ENCODE results near the gene C1orf174. TPM values are rescaled to one million over a fixed set of nuclear protein-coding genes. Genes with fewer than 3 reads are reported as not detected.

Gene C1orf174
- total and polyA plus RNA-seq, 2 of the 13 experiments (the other 11 are each of a cell fraction or from before 2014, with no cell fraction given) = 21.6 to 31.4 TPM

- ATAC-seq (no peak), FAIRE-seq (no peak), DNase-seq (ENCODE audit: low spot score) (no peak)
- no peaks in the 10 kb centered on the region for H3K27me3 ChIP-seq (ENCODE audit: control insufficient read depth in 1 of 2, insufficient read depth in 2 of 2, low read length in 2 of 2)
- no peak for TF ChIP-seq E2F1 (CRISPR knock-in tag; IDR thresholded peaks at IDR 0.05)
- peak; percentile 98 for TF ChIP-seq MNT (IDR thresholded peaks at IDR 0.05)
- no peak overlapping the region for H3K4me2 ChIP-seq (ENCODE audit: low read depth, low read length)
- no peak overlapping the region for H3K4me3 ChIP-seq (replicated peaks in 1 of 3; ENCODE audit: insufficient read depth in 1 of 3, low read depth in 2 of 3, low read length in 3 of 3)
- H3K9ac ChIP-seq (ENCODE audit: insufficient read depth, low read depth, low read length) = no peak overlapping the region
- no peaks in the 10 kb centered on the region for H3K9me3 ChIP-seq (ENCODE audit: low read length)
- ChIA-PET CTCF (ENCODE audit: low intra/inter-chr PET ratio, low total read pairs) (no interaction called here), POLR2A (interaction anchor here (1.0 kb wide), 1 partner anchor 50 kb away, joined by 4 read pairs; the partner anchor contains the start of genes CEP104 and DFFB)
- WGBS (ENCODE audit: low lambda C conversion rate) = 82% methylated on average over 10 of the region's 22 CpGs
- no peaks in the 10 kb centered on the region for H3K79me2 ChIP-seq (ENCODE audit: insufficient read depth, low read length)
- in situ Hi-C loops (cut with HindIII; ENCODE audit: extremely low pct_ligation_motif_present, low pct_unique_long_range_greater_than_20kb) (loop anchor here (25.0 kb wide), 1 partner anchor 155 kb away; no protein-coding TSS in a partner anchor), intact Hi-C loops (cut with micrococcal nuclease; ENCODE audit: unreplicated experiment) (loop anchor here (10.0 kb wide), 1 partner anchor 133 kb away; the partner anchor contains the start of gene SMIM1)
- no peaks in the 10 kb centered on the region for H3K36me3 ChIP-seq (replicated peaks in 1 of 2; ENCODE audit: control insufficient read depth in 1 of 2, insufficient read depth in 2 of 2, low read length in 2 of 2)
- no peak overlapping the region for H3K27ac ChIP-seq (ENCODE audit: extremely low read length, insufficient read depth, low read length)
- no TSS peak for BruUV-seq (replicated peaks)
- peaks cover 3% of the 10 kb centered on the region; the same call in 1 of the 2 replicates for H4K20me1 ChIP-seq (ENCODE audit: insufficient read depth, low read length)
- no peak overlapping the region for H2AFZ ChIP-seq (ENCODE audit: low read length)
- H3K4me1 ChIP-seq (ENCODE audit: insufficient read depth, low read length) = peaks cover 51% of the 10 kb centered on the region
Observed at GRCh38 chr1:3907621-3908165, 7.6 kb upstream of the C1orf174 start.

GRCh38 chr1:3907031-3907534 is 7.0 kb upstream of the C1orf174 start:
- no TSS peak for BruUV-seq (replicated peaks)
- Histone ChIP-seq H3K4me2 (ENCODE audit: low read depth, low read length) (no peak overlapping the region), H3K4me3 (replicated peaks in 1 of 3; ENCODE audit: insufficient read depth in 1 of 3, low read depth in 2 of 3, low read length in 3 of 3) (no peak overlapping the region), H3K36me3 (replicated peaks in 1 of 2; ENCODE audit: control insufficient read depth in 1 of 2, insufficient read depth in 2 of 2, low read length in 2 of 2) (no peaks in the 10 kb centered on the region), H2AFZ (ENCODE audit: low read length) (no peak overlapping the region), H3K27ac (ENCODE audit: extremely low read length, insufficient read depth, low read length) (no peak overlapping the region), H3K79me2 (ENCODE audit: insufficient read depth, low read length) (peaks cover under 1% of the 10 kb centered on the region), H3K9me3 (ENCODE audit: low read length) (no peaks in the 10 kb centered on the region), H4K20me1 (ENCODE audit: insufficient read depth, low read length) (peaks cover 3% of the 10 kb centered on the region; the same call in 1 of the 2 replicates), H3K9ac (ENCODE audit: insufficient read depth, low read depth, low read length) (no peak overlapping the region), H3K27me3 (ENCODE audit: control insufficient read depth in 1 of 2, insufficient read depth in 2 of 2, low read length in 2 of 2) (no peaks in the 10 kb centered on the region), H3K4me1 (ENCODE audit: insufficient read depth, low read length) (peaks cover 57% of the 10 kb centered on the region)
- intact Hi-C loops (cut with micrococcal nuclease; ENCODE audit: unreplicated experiment) (loop anchor here (10.0 kb wide), 1 partner anchor 132 kb away; the partner anchor contains the start of gene SMIM1), in situ Hi-C loops (cut with HindIII; ENCODE audit: extremely low pct_ligation_motif_present, low pct_unique_long_range_greater_than_20kb) (loop anchor here (25.0 kb wide), 1 partner anchor 155 kb away; no protein-coding TSS in a partner anchor)
- no peak for FAIRE-seq
- ChIA-PET CTCF (ENCODE audit: low intra/inter-chr PET ratio, low total read pairs) (no interaction called here), POLR2A (interaction anchor here (1.0 kb wide), 1 partner anchor 49 kb away, joined by 4 read pairs; the partner anchor contains the start of genes CEP104 and DFFB)
- no peak for DNase-seq (ENCODE audit: low spot score)
- ATAC-seq = no peak
- 82% methylated on average over 20 of the region's 22 CpGs for WGBS (ENCODE audit: low lambda C conversion rate)
- TF ChIP-seq NR2F6 (IDR thresholded peaks at IDR 0.05) (0 out of 2 replicates have a peak, but pooled peaks have one; percentile 8), NR2F6 (CRISPR knock-in tag; IDR thresholded peaks at IDR 0.05) (no peak), CENPX (CRISPR knock-in tag; IDR thresholded peaks at IDR 0.05) (no peak), KLF11 (CRISPR knock-in tag; IDR thresholded peaks at IDR 0.05) (no peak), MZF1 (CRISPR knock-in tag; IDR thresholded peaks at IDR 0.05; ENCODE audit: borderline replicate concordance) (no peak), HDAC2 (CRISPR knock-in tag; IDR thresholded peaks at IDR 0.05) (no peak), NR1H2 (CRISPR knock-in tag; IDR thresholded peaks at IDR 0.05; ENCODE audit: borderline replicate concordance, low read depth) (no peak), DNMT3B (CRISPR knock-in tag; conservative IDR thresholded peaks at IDR 0.05) (no peak), HNRNPK (IDR thresholded peaks at IDR 0.05; ENCODE audit: low read depth, low read length, poor library complexity, severe bottlenecking) (no peak), TEAD3 (CRISPR knock-in tag; optimal IDR thresholded peaks at IDR 0.05; ENCODE audit: borderline replicate concordance) (no peak), STAG1 (CRISPR knock-in tag; IDR thresholded peaks at IDR 0.05) (0 out of 2 replicates have a peak, but pooled peaks have one; percentile 23), FOXA1 (IDR thresholded peaks at IDR 0.05) (no peak), FOXA1 (CRISPR knock-in tag; IDR thresholded peaks at IDR 0.05) (no peak)
